ENCODE results near the gene NCKAP5.

NCKAP5 gene

DNA sequence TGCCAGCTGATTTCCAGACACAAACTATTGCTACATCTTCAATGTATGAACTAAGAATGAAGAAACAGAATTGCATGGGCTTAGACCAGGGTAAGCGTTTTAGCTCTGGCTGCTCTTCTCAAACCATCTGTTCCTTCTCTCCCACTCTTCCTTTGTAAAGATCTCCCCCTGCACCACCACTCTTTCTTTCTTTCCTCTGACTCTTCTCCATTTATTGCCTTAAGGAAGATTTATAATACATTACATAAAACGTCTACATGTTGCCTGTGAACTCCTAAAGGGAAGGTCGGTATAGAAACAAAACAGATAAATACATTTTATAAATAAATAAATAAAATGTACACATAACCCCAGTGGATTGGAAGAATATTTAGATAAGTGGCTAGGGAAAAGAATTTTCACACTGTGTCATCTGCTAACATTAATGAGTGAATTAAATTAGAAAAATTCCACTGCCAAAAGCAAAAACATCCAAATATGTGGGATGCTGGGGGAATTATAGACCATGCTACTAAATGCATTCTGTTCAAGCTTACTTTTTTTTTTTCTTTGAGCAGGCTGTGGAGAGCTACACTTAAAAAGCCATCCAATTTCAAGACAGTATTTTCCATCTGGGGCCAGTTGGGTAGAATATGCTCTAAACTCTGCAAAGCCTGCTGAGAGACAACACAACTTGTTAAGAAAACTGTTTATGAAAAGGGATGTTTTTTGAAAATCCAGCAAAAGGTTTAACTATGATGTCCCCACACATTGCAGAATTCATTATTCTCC lies 41.5 kb downstream of the NCKAP5 start:
- TF ChIP-seq, protein P1, sequence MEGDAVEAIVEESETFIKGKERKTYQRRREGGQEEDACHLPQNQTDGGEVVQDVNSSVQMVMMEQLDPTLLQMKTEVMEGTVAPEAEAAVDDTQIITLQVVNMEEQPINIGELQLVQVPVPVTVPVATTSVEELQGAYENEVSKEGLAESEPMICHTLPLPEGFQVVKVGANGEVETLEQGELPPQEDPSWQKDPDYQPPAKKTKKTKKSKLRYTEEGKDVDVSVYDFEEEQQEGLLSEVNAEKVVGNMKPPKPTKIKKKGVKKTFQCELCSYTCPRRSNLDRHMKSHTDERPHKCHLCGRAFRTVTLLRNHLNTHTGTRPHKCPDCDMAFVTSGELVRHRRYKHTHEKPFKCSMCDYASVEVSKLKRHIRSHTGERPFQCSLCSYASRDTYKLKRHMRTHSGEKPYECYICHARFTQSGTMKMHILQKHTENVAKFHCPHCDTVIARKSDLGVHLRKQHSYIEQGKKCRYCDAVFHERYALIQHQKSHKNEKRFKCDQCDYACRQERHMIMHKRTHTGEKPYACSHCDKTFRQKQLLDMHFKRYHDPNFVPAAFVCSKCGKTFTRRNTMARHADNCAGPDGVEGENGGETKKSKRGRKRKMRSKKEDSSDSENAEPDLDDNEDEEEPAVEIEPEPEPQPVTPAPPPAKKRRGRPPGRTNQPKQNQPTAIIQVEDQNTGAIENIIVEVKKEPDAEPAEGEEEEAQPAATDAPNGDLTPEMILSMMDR (IDR thresholded peaks at IDR 0.05; ENCODE audit: control insufficient read depth, extremely low read depth, insufficient read depth), result no peak
- H3K4me3 ChIP-seq (ENCODE audit: low read depth, low read length), result no peak overlapping the region

DNA sequence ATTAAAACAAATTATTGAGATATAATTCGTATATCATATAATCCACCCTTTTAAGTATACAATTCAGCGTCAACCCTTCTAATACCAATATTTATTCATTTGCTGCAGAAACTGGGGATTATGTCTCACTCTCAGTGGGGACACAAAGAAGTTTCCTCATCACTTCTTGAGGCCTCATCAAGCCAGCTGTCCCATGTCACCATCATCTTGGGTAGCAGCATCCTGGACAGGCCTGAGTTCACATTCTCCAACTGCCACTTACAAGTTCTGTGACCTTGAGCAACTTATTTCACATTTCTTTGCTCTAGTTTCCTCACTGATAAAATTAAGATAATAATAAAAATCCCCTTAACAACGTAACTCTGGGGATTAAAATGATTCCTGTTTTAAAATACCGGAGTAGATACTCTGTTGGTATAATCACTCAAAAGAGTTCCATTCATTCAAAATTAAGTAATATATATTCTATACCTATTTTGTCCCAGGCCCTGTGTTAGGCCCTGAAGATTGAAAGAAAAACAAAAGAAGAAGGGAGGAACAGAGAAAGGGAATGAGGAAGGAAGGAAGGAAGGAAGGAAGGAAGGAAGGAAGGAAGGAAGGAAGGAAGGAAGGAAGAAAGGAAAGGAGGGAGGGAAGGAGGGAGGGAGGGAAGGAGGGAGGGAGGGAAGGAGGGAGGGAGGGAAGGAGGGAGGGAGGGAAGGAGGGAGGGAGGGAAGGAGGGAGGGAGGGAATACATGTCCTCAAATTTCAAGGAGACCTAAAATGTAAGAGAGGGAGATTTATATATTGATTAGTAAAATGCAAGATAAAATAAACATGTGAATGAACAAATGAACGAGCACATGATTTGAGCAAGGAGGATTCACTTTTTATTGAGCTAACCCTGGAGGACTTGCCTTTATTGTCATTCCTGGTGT lies 42.4 kb downstream of the NCKAP5 start:
- no peak for DNase-seq (ENCODE audit: low read depth)
- H3K4me3 ChIP-seq (ENCODE audit: low read depth, low read length), result no peak overlapping the region
- TF ChIP-seq, protein P1 (IDR thresholded peaks at IDR 0.05; ENCODE audit: control insufficient read depth, extremely low read depth, insufficient read depth), result no peak

More for the DNA sequence above, 41.5 kb downstream of the NCKAP5 start:
- no peak for DNase-seq (ENCODE audit: low read depth)

DNA sequence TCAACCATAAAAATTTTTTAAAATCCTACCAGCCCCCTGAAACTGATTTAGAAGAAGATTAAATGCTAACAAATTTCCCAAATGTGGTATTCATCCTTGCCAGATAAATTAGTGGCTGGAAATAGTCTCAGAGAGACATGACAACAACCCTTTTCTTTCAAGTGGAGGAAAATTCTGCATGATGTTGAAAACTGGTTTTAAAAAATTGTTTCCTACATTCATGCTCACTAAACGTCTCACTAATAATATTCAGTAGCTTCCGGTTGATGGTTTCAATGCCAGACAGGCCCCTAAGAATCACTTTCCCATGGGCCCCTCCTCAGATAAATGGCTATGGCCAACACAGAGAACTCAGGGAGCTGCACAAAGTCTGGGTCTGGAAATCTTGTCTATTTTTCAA lies 43.2 kb downstream of the NCKAP5 start:
- no peak overlapping the region for H3K4me3 ChIP-seq (ENCODE audit: low read depth, low read length)
- DNase-seq (ENCODE audit: low read depth), result no peak
- TF ChIP-seq, protein P1 (IDR thresholded peaks at IDR 0.05; ENCODE audit: control insufficient read depth, extremely low read depth, insufficient read depth), result no peak

DNA sequence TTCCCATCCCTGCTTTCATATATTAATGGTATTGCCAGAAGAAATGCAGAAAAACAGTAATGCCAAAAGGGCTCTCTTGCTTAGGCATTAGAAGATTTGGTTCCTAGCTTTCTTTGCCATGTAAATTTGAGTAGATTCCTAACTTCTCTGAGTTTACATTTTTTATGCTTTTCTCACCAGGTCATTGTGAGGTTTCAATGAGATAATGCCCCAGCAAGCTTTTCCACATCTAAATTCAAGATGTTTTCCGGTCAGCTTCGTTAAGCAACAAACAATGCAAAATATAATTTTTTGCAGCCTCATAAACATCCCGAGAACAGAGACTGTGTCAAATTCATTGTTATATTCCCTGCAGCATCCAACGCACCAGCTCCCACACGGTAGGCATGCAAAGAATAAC lies 44.9 kb downstream of the NCKAP5 start:
- no peak for DNase-seq (ENCODE audit: low read depth)
- H3K4me3 ChIP-seq (ENCODE audit: low read depth, low read length), result no peak overlapping the region
- TF ChIP-seq, protein P1 (IDR thresholded peaks at IDR 0.05; ENCODE audit: control insufficient read depth, extremely low read depth, insufficient read depth), result no peak

DNA sequence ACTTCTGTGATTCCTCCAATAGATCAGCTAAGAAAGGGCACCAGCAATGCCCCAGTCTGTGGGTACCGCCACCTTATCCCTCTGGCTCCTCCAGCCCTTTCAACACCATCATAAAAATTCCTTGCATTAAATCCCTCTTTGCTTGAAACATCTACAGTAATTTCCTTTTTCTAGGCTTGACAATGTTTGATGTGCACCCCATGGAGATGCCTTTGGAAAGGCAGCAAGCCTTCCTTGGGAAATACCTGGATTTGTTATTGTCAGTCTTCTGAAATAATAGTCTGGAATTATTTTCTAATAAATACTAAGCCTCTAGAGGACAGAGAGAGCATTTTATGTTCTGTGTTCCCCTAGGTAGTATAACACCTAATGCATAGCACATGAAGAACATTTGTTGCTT lies 46.1 kb downstream of the NCKAP5 start:
- no peak for DNase-seq (ENCODE audit: low read depth)
- TF ChIP-seq, protein P1 (IDR thresholded peaks at IDR 0.05; ENCODE audit: control insufficient read depth, extremely low read depth, insufficient read depth), result no peak
- no peak overlapping the region for H3K4me3 ChIP-seq (ENCODE audit: low read depth, low read length)

DNA sequence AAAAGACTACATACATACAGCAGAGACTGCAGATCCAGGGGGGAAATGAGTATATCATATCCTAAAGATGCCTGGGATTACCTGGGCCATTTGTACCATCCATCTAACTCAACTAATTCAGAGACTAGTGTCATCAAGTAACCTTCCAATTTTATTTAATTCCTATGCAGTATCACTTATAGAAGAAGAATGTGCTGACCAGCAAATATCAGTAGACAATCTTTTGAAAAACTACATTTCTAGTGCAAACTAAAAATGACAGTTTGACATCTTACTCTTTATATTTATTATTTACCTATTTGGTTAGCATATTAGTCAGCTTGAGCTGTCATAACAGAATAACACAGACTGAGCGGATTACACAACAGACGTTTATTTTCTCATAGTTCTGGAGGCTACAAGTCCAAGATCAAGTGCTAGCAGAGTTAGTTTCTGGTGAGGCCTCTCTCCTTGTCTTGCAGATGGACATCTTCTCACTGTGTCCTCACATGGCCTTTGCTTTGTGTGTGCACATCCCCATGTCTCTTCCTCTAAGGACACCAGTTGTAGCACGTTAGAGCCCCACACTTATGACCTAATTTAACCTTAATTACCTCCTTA lies 47.0 kb downstream of the NCKAP5 start:
- no peak overlapping the region for H3K4me3 ChIP-seq (ENCODE audit: low read depth, low read length)
- TF ChIP-seq, protein P1 (IDR thresholded peaks at IDR 0.05; ENCODE audit: control insufficient read depth, extremely low read depth, insufficient read depth), result no peak
- no peak for DNase-seq (ENCODE audit: low read depth)

All from LNCaP clone FGC (cell line).